Activated naive CD8-positive, alpha-beta T cell (primary cell): ENCODE results near the gene RXRB.
"Not testable (repeated sequence)": the region's sequence is repeated elsewhere in the genome, so short reads cannot be mapped to it uniquely, and the experiment has no call there.

Source experiments
- H3K27ac Mint-ChIP-seq: one replicate; pipeline ENCODE4 v1.8.0; 2021; ENCODE audit warnings: mixed read lengths
- H3K27me3 Mint-ChIP-seq: one replicate; pipeline ENCODE4 v1.8.0; 2021; ENCODE audit warnings: mixed read lengths
- H3K36me3 Mint-ChIP-seq: one replicate; pipeline ENCODE4 v1.8.0; 2021; ENCODE audit warnings: mixed read lengths
- H3K4me1 Mint-ChIP-seq: one replicate; pipeline ENCODE4 v1.8.0; 2021; ENCODE audit warnings: low read depth, mixed read lengths
- H3K4me3 Mint-ChIP-seq: one replicate; pipeline ENCODE4 v1.8.0; 2021; ENCODE audit warnings: mild to moderate bottlenecking, mixed read lengths
- H3K9me3 Mint-ChIP-seq: one replicate; pipeline ENCODE4 v1.8.0; 2021; ENCODE audit warnings: low read depth, mixed read lengths

RXRB gene

GRCh38 chr6:33200219-33201146 lies at the start of gene RXRB, which contains the start of gene SLC39A7:
Gene RXRB, minus strand, starts transcription at chr6:33200665. Its CDS starts 189 bp downstream, at chr6:33200476.
Gene SLC39A7, plus strand, starts transcription at chr6:33200867. Its CDS starts 379 bp downstream, at chr6:33201246.
- H3K27me3 Mint-ChIP-seq = no peaks in the 10 kb centered on the region
- peak within 1 kb of the TSS; percentile 99 for H3K4me3 Mint-ChIP-seq
- H3K4me1 Mint-ChIP-seq = peaks cover 68% of the 10 kb centered on the region
- H3K9me3 Mint-ChIP-seq = no peaks in the 10 kb centered on the region
- H3K36me3 Mint-ChIP-seq = peaks cover 8% of the 10 kb centered on the region
- H3K27ac Mint-ChIP-seq = peak within 1 kb of the TSS; percentile 100

GRCh38 chr6:33249732-33250630 lies 49.5 kb upstream of the RXRB start:
- Mint-ChIP-seq H3K27ac (peak overlapping the region; percentile 91), H3K27me3 (no peaks in the 10 kb centered on the region), H3K9me3 (no peaks in the 10 kb centered on the region), H3K4me3 (peak overlapping the region; percentile 90), H3K4me1 (peaks cover 32% of the 10 kb centered on the region), H3K36me3 (peaks cover 11% of the 10 kb centered on the region)

DNA sequence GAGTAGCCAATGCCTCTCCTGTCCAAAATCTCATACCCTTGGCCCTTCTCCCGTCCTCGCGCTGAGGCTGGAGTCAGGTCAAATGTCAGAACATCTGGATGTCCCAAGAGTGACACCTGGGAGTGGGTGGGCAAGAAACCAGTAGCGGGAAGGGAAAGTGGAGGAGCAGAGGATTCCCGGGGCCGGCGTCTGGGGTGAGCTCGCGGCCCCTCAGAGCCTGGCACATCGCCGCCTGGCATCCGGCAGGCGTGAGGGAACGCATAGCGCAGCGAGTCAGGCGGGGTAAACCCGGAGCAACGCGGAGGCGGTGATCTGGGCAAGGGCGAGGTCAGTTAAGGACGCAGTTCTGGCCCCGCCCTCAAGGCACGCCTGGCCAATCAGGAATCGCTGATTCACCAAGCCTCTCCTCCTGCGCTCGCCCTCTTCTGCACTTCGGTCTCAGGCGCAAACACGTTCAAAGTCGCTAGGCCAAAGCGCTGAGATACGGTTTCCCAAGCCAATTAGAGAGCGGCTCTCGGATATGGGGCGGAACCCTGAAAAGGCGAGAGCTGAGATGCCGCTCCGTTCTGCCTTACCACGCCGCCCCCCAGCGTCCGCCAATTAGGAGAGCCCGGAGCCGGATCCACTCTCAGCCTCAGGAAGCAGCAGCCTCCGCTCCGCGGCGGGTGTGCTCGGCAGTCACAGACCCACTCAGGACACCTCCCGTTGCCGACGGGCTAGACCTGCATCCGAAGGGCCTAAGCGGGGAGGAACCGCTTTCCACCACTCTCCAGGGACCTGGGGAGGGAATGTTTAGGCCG lies 48.7 kb upstream of the RXRB start:
- peaks cover 11% of the 10 kb centered on the region for H3K36me3 Mint-ChIP-seq
- peaks cover 32% of the 10 kb centered on the region for H3K4me1 Mint-ChIP-seq
- peak overlapping the region; percentile 91 for H3K27ac Mint-ChIP-seq
- no peaks in the 10 kb centered on the region for H3K27me3 Mint-ChIP-seq
- no peaks in the 10 kb centered on the region for H3K9me3 Mint-ChIP-seq
- peak overlapping the region; percentile 90 for H3K4me3 Mint-ChIP-seq

GRCh38 chr6:33248643-33248931 lies 48.1 kb upstream of the RXRB start:
- peaks cover 32% of the 10 kb centered on the region for H3K4me1 Mint-ChIP-seq
- peak overlapping the region; percentile 90 for H3K4me3 Mint-ChIP-seq
- no peaks in the 10 kb centered on the region for H3K27me3 Mint-ChIP-seq
- H3K27ac Mint-ChIP-seq = peak overlapping the region; percentile 91
- H3K9me3 Mint-ChIP-seq = no peaks in the 10 kb centered on the region
- H3K36me3 Mint-ChIP-seq = peaks cover 11% of the 10 kb centered on the region

DNA sequence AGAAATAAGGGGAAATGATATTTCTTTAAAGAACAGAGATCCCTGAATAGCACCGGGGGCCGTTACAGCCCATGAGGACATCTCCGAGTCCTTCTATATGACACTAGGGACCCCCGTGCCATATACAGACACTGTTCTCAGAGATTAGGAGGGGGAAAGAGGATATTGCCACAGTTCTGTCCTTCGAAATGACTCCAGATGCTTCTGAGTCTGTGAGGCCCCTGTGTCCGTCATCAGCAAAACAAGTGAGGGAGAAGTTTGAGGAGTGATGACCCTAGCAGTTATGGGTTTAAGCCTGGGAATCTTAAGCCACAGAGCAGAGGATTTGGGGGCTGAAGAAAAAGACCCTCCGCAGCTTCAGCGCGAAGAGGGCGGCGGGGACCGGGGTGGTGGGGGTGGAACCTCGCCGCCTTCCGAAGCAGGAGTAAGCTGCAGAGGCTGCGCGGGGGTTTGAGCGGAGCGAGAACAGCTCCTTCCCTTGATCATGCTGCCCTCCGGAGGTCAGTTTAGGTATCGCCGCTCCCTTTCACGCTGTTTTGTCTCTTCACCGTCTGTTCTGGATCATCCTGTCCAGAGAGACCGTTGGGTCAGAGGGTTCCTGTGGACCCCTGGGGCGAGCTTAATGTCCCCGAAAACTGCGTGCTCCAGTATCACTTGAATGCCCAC lies 47.6 kb upstream of the RXRB start:
- Mint-ChIP-seq H3K27me3 (no peaks in the 10 kb centered on the region), H3K9me3 (no peaks in the 10 kb centered on the region), H3K4me3 (peak overlapping the region; percentile 90), H3K36me3 (peaks cover 11% of the 10 kb centered on the region), H3K4me1 (peaks cover 32% of the 10 kb centered on the region), H3K27ac (peak overlapping the region; percentile 91)

DNA sequence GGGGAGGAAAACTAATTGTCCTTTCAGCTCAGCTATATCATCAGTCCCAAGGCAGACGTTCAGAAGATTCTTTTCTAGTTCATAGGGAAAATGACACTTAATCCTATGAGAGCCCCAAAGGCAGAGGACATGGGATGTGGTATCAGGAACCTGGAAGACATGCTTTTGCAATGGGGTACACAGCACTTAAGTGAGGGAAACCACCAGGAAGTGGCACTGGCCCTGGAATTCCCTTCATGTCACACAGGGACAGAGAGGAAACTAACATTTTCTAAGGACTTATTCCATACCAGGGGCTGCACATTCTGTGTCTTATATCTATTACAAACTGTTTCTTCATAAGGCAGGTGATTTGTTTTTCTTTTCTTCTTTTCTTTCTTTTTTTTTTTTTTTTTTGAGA lies 43.0 kb upstream of the RXRB start:
- H3K9me3 Mint-ChIP-seq = no peaks in the 10 kb centered on the region
- H3K36me3 Mint-ChIP-seq = peaks cover 2% of the 10 kb centered on the region
- no peak overlapping the region for H3K4me3 Mint-ChIP-seq
- H3K27ac Mint-ChIP-seq = no peak overlapping the region
- H3K4me1 Mint-ChIP-seq = peaks cover 14% of the 10 kb centered on the region
- H3K27me3 Mint-ChIP-seq = no peaks in the 10 kb centered on the region

DNA sequence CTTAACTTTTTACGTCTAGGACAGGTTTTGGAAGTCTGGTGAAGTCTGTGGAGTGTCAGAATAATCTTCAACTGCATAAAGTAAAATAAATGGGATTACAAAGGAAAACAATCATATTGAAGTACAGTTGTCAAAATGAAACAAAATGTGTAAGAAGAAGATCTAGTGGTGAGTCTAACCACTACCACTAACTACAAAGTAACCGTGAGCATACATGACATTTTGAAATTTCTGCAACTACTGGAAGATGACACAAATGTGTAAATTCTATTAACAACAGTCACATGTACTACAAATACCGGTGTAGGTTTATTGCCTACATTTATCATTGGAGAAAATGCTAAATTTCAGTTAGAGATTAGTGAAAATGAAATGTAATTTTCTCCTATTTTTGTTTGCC lies 41.5 kb upstream of the RXRB start:
- H3K27ac Mint-ChIP-seq = peak overlapping the region; percentile 6
- no peak overlapping the region for H3K4me3 Mint-ChIP-seq
- peaks cover 2% of the 10 kb centered on the region for H3K36me3 Mint-ChIP-seq
- peaks cover 9% of the 10 kb centered on the region for H3K4me1 Mint-ChIP-seq
- H3K9me3 Mint-ChIP-seq = no peaks in the 10 kb centered on the region
- H3K27me3 Mint-ChIP-seq = no peaks in the 10 kb centered on the region

DNA sequence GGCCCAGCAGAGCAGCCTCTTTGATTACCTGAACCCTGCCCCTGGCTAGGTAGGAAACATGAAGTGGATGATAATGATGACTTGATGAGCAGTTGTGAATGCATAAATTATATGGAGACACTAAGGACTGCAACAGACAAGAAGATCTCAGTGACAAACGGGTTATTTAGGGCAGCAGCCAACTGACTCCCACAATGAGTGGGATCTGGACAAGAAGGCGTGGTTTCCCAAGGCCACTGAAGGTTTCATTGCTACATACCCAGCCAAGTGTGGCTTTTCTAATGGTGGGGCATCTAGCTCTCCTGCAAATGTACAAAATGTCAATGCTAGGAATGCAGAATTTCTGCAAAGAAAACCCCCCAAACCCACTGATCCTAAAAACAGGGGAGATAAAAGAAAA lies 37.3 kb upstream of the RXRB start:
- H3K9me3 Mint-ChIP-seq = no peaks in the 10 kb centered on the region
- no peak overlapping the region for H3K27ac Mint-ChIP-seq
- no peaks in the 10 kb centered on the region for H3K36me3 Mint-ChIP-seq

DNA sequence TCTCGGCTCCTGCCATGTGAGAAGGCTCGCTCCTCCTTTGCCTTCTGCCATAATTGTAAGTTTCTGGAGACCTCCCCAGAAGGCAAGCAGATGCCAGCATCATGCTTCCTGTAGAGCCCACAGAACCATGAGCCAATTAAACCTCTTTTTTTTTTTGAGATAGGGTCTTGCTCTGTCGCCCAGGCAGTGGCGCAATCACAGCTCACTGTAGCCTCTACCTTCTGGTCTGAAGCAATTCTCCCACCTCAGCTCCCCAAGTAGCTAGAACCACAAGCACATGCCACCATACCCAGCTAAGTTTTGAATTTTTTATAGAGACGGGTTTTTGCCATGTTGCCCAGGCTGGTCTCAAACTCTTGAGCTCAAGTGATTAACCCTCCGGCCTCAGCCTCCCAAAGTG lies 36.4 kb upstream of the RXRB start:
- no peak overlapping the region for H3K27ac Mint-ChIP-seq
- H3K4me1 Mint-ChIP-seq = peaks cover 3% of the 10 kb centered on the region
- H3K27me3 Mint-ChIP-seq = peaks cover 4% of the 10 kb centered on the region
- no peaks in the 10 kb centered on the region for H3K36me3 Mint-ChIP-seq
- no peaks in the 10 kb centered on the region for H3K9me3 Mint-ChIP-seq
- no peak overlapping the region for H3K4me3 Mint-ChIP-seq

More for the DNA sequence above, 37.3 kb upstream of the RXRB start:
- Mint-ChIP-seq H3K4me1 (peaks cover 9% of the 10 kb centered on the region), H3K27me3 (peaks cover 3% of the 10 kb centered on the region), H3K4me3 (no peak overlapping the region)

DNA sequence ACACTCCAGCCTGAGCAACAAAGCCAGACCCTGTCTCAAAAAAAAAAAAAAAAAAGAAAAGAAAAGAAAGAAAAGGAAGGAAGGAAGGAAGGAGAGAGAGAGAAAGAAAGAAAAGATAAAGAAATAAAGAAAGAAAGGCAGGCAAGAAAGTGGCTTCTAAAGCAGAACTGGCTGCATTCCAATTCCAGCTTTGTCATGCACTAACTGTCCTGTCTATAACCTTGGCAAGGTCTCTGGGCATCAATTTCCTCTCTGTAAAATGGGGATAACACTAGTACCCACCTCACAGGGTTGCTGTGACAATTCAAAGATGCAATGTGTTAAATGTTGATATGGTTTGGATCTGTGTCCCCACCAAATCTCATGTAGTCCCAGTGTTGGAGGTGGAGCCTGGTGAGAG lies 35.9 kb upstream of the RXRB start:
- Mint-ChIP-seq H3K27ac (no peak overlapping the region), H3K4me1 (peaks cover 2% of the 10 kb centered on the region), H3K9me3 (no peaks in the 10 kb centered on the region), H3K27me3 (peaks cover 4% of the 10 kb centered on the region), H3K36me3 (no peaks in the 10 kb centered on the region), H3K4me3 (no peak overlapping the region)

DNA sequence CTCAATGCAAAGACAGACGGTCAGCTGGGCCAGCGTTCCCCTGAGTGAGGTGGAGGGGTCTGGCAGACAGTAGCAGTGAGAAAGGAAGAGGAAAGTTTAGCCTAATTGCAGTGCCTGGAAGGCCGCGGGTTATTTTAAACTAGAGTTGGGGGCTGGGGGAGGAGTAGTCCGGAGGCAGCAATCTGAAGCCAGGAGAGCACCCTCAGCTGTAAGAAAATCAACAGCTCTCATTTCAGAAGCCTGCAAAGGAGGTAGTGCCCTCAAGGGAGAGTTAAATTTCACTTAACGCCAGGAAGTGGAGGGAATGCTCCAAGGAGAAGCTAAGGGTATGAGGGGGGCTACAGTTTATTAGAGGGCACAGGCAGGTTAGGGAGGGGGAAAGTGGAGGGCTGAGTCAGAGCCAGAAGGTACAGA lies 34.8 kb upstream of the RXRB start:
- H3K9me3 Mint-ChIP-seq = no peaks in the 10 kb centered on the region
- H3K4me3 Mint-ChIP-seq = no peak overlapping the region
- no peaks in the 10 kb centered on the region for H3K4me1 Mint-ChIP-seq
- H3K27ac Mint-ChIP-seq = no peak overlapping the region
- H3K27me3 Mint-ChIP-seq = peaks cover 4% of the 10 kb centered on the region
- H3K36me3 Mint-ChIP-seq = no peaks in the 10 kb centered on the region

GRCh38 chr6:33226503-33227120 lies 26.1 kb upstream of the RXRB start:
- not testable (repeated sequence) for H3K27ac Mint-ChIP-seq, H3K9me3 Mint-ChIP-seq, H3K4me1 Mint-ChIP-seq, H3K27me3 Mint-ChIP-seq, H3K36me3 Mint-ChIP-seq, H3K4me3 Mint-ChIP-seq

GRCh38 chr6:33217681-33218080 lies 17.2 kb upstream of the RXRB start:
- no peaks in the 10 kb centered on the region for H3K9me3 Mint-ChIP-seq
- H3K36me3 Mint-ChIP-seq = no peaks in the 10 kb centered on the region
- H3K27ac Mint-ChIP-seq = no peak overlapping the region

GRCh38 chr6:33217246-33217645 lies 16.8 kb upstream of the RXRB start:
- H3K4me3 Mint-ChIP-seq = no peak overlapping the region
- no peaks in the 10 kb centered on the region for H3K36me3 Mint-ChIP-seq
- peaks cover 4% of the 10 kb centered on the region for H3K27me3 Mint-ChIP-seq
- H3K9me3 Mint-ChIP-seq = no peaks in the 10 kb centered on the region
- no peak overlapping the region for H3K27ac Mint-ChIP-seq
- H3K4me1 Mint-ChIP-seq = peaks cover 36% of the 10 kb centered on the region

More at GRCh38 chr6:33217681-33218080, 17.2 kb upstream of the RXRB start:
- H3K4me3 Mint-ChIP-seq = no peak overlapping the region
- peaks cover 4% of the 10 kb centered on the region for H3K27me3 Mint-ChIP-seq
- peaks cover 33% of the 10 kb centered on the region for H3K4me1 Mint-ChIP-seq
